GM18499 (cell line): ENCODE data around the gene PLEKHA6.

ENCODE experiments used
- ATAC-seq: cut with Tn5 transposase; IDR thresholded peaks from one replicate; pipeline ENCODE4 v1.9.1; 2021; ENCODE audit warnings: moderate number of reproducible peaks; ENCODE audit not compliant: insufficient read depth, unreplicated experiment

Gene PLEKHA6

DNA sequence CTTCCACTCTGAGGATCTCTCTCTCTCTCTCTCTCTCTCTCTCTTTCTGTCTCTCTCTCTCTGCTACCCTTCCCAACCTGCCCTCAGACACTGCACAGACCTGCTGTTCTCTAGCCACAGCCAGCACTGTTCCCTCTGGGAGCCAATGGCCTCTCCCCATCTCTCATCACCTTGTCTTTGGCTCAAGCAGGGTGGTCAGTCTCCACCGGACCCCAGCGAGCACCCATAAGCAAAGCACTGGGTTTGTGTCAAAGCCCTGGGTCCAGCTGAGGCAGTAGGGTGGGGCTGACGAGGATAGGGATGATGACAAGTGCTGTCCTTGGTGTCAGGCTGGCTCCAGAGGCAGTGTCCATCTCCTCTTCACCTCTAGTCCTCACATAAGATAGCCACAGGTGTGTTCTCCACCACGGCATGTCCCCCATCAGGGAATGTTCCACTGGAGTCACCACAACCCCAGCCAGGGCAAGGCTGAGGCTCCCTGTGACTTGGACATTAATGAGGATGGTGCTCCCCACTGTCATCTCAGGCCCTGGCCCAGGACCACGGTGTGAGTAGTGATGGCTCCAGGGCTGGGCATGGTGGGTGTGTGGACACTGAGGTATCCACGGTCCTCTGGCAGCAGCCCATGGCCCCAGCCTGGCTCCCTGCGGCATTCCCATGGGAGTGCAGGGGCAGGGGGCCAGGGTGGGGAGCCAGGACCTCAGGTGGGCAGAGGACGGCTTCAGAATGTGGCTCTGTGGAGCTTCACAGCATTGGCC, 137.5 kb downstream of the PLEKHA6 start:
- ATAC-seq: no peak

DNA sequence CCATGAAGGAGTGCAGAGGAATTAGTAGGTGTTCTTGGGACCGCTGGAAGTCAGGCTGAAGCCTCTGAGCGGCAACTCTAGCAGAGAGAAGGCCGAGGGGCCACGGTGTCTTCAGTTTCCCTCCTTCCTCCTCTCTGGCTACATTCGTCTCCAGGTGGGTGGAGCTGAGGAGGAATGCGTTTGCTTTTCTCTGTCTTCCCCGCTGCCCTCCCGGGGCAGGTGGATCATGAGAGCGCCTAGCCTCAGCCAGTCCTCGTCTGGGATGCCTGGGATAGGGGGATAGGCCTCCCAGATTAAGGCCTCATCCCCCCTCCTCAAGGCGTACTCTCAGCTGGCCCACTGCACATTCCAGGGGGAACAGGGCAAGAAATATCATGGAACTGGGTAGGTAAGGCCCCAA, 138.5 kb downstream of the PLEKHA6 start:
- ATAC-seq: no peak

DNA sequence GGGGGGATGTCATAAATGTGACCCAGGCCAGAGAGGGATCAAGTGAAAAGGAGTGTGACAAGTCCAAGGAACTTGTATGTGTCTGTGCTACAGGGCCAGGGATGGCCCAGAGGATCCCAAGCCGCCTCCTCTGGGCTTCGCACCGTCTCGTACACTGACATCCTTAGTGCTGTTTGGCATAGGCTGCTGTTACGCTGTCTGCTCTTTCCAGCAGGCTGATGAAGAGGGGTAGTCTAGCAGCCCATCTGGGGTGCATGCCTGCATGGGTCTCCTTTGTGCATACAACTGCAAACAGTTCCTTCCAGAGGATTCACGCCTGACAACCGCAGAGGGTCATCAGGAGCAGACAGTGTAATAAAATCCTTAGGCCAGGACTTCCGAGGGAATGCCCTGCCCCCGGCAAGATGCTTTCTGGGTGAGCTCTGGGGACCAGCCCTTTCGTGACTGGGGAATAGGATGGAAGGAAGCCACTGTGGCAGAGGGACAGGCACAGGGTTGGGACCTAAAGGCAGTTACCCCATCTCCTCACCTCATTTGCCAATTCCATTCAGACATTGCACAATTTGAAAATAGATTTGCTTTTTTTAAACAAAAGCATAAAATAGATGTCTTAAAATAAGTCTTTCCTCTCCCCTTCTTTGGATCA, 139.6 kb downstream of the PLEKHA6 start:
- ATAC-seq: no peak

DNA sequence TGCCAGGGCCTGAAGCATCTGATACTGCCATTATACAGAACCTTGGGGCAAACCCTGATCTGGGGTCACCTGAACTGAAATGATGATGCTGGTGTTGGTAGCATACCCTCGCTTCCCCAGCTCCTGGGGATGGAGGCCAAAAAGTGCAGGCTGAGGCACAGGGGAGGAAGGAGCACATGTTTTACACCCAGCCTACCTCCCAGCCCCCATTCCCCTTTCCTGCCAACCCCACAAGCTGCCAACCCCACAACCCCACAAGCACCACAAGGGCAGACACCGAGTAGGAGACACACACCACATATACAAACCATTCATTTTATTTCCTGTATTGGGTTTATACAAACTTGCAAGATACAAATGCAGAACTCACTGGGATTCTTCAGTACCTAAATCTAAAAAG, 141.2 kb downstream of the PLEKHA6 start:
- ATAC-seq: no peak

DNA sequence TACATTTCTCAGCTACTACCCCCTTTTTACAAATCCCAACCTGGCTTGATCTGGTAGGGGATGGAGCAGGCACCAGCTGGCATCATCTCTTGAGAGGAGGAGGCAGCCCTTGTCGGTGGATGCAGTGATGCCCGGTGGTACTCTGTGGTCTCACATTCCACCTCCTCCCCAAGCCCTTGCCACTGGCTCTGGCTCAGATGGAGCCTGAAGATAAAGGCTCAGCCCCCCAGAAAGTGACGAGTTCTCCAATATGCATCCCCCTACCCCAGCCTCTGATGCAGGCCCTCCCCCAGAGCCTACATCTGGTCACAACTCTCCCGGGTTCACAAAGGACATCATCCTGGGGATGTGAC, 142.1 kb downstream of the PLEKHA6 start:
- no peak for ATAC-seq

DNA sequence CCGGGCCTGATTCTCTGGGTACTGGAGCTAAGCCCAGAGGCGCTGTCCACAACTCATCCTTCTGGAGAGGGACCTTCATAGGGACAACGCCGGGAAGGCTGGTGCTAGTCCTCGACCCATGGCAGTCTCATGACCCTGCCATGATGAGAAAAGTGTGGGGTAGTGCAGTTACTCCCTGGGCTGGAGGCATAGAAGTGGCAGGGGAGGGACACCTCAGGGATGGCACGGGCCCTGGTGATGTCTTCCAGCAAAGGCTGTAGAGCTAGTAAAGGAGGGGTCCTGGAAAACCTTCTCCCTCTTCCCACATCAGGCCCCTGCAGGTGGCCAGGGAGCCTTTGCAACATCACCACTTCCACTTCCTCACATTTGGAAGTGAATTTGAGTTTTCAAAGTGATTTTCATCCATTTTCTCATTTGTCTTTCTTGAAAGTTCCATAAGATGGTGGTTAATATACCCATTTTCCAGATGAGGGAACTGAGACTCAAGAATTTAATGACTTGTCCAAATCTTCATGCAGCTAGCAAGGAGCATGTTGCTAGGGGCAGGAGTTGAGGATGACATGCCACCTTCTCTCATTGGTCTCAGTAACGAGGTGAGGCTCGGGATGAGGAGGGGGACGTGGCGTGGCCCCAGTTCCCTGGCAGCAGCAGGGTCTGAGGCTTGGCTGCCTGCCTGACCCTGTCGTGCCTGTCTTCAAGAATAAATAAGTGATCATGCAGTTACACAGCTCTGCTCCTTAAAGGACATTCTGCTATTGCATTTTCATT, 142.7 kb downstream of the PLEKHA6 start:
- ATAC-seq: no peak

DNA sequence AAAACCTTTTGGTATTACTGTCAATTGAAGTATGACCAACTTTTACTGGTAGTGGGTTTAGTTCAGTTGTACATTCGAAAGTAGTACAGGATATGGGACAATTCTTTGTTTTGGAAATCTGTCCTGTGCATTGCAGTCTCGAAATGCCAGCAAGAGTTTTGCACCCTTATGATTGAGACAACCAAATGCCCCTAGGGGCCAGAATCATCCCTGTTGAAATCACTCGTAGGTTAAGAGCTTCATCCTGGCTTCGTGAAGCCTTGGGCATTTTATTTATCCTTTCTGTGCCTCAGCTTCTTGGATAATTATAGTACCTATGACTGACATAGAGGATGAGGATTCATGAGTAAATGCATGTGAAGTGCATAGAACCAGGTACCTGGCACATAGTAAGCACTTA, 143.5 kb downstream of the PLEKHA6 start:
- no peak for ATAC-seq

DNA sequence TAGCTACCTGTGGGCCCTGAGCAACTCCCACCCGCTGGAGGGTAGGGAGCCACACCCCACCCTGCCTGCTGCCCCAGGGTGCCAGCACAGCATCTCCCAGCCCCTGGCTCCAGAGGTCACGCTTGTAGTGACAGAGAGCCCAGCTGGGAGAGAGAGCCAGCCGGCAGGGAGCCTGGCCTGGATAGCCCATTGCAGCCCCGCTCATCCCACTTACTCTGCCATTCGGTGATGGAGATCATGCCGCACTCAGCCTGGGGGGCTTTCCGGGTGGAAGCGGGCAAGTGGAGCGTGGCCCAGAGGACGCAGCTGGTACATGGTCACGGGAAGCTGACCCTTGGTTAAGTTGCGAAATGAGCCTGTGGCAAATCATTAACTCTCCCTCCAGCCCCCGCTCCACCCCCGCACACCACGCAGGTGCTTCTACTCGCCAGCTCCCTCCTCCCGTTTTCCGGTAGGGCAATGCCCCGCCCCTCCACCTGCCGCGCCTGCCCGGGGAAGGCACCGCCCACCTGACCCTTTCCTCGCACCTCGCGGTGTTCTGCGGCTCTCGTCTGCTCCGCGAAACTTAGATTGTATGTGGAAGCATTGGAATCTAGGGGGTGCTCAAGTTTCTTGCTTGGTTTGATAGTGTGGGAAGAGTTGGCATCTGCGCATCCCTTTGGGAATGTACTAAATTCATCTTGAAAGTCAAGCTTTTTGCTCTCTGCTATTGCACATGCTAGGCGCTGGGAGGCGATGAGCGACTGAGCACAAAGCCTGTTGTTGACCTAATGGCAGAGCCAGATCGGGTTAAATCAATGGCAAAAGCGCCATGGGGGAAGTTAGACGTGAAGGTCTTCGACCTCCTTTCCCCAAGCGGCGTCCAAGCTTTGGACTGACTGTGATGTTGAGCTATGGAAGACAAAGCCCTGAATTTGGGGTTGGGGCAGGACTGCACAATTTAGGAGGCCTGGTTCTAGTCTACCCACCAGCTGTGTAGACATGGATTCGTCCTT, 145.8 kb downstream of the PLEKHA6 start, which contains the start of gene GOLT1A:
Gene GOLT1A, minus strand, starts transcription at position 321 of the 995 bp plus-strand sequence. Its CDS starts 82 bp downstream, at position 239.
- ATAC-seq: no peak

DNA sequence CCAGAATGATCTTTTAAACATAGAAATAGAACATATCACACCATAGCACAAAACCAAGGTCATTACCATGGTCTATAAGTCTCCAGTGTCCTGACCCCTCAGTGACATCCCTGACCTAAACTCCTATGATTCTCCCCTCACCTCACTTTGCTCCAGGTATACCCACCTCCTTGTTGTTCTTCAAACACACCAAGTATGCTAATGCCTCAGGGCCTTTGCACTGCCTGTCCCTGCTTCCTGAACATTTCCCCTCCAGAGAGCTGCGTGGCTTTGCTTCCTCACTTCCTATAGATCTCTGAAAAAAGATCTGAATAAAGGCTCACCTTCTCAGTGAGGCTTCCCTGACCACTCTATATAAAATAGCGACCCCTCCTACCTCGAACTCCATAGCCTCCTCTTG, 147.0 kb downstream of the PLEKHA6 start:
- no peak for ATAC-seq

DNA sequence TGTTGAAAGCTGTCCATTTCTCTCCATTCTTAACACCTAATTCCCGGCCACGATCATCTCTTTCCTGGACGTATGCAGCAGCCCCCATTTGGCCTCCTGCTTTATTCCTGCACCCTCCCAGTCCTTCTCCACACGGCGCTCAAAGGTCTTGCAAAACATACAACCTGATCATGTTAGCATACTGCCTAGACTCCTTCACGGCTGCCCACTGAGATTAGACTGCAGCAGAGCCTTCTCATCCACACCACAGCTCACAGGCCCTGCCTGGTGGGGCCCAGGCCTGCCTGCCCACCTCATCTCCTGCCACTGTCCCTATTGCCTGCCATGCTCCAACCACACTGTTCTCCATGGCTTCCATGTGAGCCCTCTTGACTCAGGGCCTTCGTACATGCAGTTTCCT, 148.7 kb downstream of the PLEKHA6 start:
- no peak for ATAC-seq

DNA sequence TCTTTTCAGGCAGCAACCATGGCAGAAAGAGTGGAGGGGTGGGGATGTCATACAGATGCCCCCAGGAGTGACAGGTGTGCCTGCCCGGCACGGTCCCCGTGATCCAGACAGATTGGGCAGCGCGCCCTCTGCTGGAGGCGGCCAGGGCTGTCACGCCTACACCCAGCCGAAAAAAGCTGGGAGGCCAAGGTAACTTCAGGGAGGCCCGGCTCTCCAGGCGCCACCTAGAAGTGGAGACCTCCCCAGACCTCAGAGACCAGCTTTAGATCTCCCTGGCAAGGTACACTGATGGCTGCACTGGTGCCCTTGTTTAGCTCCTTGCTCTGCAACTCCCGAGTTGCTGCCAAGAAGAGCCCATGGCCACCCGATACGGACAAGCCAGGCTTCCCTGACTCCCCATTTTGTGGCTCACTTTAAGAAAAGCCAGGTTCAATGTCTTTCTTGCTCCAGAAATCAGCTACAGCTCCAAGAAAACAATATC, 152.6 kb downstream of the PLEKHA6 start:
- no peak for ATAC-seq

DNA sequence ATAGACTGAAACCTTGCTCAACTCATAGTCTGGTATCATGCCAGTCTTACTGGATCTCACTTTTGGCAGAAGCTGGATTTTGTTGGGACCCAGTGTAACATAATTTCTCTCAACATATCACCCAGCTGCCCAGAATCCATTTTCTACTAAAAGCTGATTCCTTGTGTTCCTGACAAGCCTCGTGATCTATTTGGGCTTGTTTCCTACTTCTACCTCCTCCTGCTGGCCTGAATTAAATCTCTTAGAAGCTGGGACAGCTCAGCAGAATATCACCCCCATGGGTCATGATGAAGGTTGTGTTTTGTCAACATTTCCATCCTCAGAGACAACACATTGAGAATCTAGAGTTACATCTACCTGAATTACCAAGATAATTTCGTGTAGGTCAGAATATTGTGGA, 153.6 kb downstream of the PLEKHA6 start:
- no peak for ATAC-seq

DNA sequence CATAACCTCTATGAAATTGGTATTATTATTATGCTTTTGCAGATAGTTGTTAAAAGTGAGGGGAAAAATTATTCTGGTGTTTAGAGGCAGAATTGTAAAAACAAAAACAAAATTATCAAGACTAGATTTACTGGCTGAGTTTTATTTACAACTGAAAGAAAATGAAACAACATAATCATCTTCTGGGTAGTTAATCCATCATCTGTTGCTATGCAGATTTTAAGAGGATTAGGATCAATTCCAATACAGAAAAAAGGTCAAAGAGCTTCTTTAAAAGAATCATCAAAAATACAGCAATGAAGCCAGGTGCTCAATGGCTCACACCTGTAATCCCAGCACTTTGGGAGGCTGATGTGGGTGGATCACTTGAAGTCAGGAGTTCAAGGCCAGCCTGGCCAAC, 154.2 kb downstream of the PLEKHA6 start:
- no peak for ATAC-seq

DNA sequence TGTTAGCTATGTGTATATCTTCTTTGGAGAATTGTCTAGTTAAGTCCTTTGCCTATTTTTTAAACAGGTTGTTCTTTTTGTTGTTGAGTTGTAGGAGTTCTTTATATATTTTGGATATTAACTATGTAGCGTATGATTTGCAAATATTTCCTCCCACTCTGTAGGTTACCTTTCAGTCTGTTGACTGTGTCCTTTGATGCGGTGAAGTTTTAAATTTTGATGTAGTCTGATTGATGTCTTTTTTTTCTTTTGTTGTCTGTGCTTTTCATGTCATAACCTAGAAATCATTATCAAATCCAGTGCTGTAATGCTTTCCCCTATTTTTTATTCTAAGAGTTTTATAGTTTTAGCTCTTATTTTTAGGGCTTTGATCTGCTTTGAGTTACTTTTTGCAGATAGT, 154.8 kb downstream of the PLEKHA6 start:
- no peak for ATAC-seq

DNA sequence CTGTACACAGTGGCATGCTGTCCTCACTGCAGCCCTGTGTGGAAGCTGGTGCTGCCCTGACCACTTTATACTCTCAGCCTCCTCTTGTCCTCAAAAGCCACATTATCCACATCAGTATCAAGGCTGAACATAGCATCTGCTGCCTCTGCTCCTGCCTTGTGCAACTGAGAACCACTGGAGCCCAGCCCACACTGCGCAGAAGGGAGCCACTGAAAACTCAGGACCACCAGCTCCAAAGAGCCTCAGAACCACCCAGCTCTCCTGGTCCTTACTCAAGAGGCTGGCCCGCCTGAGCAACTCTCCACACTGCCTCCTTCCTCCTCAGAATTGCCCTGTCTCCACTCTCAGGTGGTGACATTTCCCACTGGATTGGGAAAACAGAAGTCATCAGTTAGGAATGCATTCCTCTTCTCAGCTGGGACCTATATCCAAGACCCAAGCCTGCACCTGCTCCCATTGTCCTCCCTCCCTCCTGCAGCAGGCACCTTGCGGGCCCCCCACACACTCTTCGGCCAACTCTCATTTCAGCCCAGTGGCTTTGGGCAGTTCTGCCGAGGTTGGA, 156.4 kb downstream of the PLEKHA6 start:
- no peak for ATAC-seq

DNA sequence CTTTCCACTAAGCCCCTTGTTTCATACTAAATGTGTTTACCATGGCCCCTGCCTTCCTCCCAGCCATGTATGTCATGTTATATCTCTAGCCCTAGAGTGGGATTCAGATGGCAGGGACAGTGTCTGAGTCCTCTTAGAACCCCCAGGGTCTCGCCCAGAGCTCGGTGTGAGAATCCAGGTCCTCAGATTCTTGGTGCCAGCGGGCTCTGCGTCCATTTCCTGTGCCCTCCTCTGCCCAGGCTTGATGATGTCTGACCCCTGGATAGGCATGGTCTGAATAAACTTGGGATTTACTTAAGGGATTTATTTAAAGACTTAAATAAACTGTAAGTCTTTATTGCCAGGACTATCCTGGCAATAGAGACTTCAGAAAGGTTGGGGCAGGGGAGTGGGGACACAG, 157.2 kb downstream of the PLEKHA6 start:
- ATAC-seq: no peak

DNA sequence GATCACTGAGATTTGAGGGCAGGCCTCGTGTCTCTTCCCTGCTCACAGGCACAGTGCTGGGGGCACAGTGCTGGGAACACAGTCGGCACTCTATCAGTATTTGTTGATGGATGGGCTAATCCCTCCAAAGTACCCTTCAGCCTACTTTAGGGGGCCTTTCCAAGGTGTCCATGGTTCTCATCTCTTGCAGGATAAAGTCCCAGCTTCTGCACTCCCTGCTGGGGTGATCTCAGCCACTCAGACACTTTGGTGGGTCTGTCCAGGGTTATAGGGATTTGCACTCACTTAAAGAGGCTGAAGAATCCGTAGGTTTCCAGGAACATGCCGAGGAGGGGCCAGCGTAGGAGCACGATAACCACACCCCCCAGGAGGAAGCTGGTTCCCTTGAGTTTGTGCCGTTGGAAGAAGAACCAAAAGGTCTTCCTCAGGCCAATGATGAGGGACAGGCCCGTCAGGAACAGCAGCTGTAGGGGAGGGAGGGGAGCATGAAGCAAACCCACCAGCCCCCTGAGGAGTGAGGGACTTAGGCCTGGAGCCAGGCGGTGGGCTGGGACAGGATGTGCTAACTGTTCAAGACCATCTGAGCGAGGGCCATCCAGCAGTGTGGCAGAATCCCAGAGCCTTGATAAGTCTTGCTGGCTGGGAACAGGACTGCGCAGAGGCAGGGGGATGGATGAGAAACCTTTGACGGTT, 158.2 kb downstream of the PLEKHA6 start:
- ATAC-seq: no peak

DNA sequence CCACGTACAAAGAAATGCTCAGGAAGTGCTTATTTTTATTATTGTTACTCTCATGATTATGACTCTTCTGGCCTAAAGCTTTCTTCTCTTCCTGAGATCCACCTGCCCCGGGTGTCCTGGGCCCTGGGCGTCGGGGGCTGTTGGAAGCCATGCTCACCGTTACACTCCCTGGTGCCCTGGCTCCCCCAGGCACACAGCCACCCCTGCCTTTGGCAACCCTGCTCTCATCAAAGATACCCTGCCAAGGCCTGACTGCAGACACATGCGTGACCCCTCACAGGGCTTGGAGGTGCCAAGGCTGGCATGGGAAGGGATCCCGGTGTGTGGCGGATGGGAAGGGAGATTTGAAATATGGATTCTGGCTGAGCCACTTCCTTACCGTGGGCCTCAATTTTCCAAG, 160.2 kb downstream of the PLEKHA6 start:
- ATAC-seq: no peak
